LNCaP clone FGC (cell line): Measurements from ENCODE around the gene ANAPC2.

Source experiments
- DNase-seq: peaks from one replicate; pipeline ENCODE4 v3.0.0-alpha.2; 2011; ENCODE audit warnings: low read depth
- H3K4me3 ChIP-seq: 2 replicates; pipeline ENCODE4 v1.5.1; 2011; ENCODE audit warnings: mild to moderate bottlenecking, low read depth, low read length, control low read depth
- TF ChIP-seq, protein P1 (sequence below): IDR thresholded peaks from 2 replicates; pipeline ENCODE4 v1.5.1; 2012; ENCODE audit warnings: mild to moderate bottlenecking; ENCODE audit not compliant: control insufficient read depth, insufficient read depth; ENCODE audit errors: extremely low read depth

The ANAPC2 gene

DNA sequence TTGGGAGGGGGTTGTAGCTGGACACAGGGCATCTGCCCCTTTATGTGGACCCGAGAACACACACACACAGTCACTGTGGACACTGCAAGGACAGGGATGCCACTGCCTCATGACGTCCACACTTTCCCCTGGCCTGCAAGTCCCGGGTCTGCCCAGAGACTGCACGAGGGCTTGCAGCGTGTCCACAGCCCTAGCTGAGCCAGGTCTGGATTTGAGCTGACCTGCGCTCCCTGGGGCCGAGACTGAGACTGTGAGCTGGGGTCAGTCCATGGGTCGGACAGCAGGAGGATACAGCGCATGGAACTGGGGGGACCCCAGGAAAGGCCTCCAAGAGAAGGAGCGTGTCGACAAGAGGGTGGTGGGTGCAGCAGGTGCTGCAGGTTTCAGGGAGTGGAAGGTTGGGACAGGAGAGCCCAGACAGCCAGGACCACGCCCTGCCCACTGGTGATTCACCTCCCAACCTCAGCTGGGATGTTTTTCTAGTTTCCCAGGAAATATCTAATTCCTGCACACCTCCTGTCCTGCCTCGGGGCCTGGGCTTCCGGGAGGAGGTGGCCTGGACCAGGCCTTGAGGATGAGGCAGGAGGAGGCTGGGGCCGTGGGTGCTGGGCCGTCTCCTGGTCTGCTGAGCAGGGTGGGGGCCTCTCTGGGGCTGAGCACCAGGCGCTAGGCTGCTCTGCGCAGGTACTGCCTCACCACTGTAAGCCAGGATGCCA is 38.1 kb upstream of the ANAPC2 start:
- DNase-seq, result no peak
- peak overlapping the region; percentile 34; the same call in 1 of the 2 replicates for H3K4me3 ChIP-seq
- TF ChIP-seq, protein P1, sequence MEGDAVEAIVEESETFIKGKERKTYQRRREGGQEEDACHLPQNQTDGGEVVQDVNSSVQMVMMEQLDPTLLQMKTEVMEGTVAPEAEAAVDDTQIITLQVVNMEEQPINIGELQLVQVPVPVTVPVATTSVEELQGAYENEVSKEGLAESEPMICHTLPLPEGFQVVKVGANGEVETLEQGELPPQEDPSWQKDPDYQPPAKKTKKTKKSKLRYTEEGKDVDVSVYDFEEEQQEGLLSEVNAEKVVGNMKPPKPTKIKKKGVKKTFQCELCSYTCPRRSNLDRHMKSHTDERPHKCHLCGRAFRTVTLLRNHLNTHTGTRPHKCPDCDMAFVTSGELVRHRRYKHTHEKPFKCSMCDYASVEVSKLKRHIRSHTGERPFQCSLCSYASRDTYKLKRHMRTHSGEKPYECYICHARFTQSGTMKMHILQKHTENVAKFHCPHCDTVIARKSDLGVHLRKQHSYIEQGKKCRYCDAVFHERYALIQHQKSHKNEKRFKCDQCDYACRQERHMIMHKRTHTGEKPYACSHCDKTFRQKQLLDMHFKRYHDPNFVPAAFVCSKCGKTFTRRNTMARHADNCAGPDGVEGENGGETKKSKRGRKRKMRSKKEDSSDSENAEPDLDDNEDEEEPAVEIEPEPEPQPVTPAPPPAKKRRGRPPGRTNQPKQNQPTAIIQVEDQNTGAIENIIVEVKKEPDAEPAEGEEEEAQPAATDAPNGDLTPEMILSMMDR, result no peak

DNA sequence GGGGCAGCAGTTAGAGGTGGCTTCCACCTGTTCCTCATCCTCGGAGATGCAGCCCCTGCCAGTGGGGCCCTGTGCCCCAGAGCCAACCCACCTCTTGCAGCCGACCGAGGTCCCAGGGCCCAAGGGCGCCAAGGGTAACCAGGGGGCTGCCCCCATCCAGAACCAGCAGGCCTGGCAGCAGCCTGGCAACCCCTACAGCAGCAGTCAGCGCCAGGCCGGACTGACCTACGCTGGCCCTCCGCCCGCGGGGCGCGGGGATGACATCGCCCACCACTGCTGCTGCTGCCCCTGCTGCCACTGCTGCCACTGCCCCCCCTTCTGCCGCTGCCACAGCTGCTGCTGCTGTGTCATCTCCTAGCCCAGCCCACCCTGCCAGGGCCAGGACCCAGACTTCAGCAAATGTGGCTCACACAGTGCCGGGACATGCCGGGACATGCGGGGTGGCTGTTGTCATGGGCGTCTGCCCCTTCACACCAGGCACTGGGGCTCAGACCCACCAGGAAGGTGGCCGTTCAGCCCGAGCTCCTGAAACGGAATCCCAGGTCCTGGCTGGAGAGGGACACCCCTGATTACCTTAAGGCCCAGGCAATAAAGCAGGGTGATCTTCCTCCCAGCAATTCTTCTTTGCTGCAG is 37.5 kb upstream of the ANAPC2 start:
- no peak overlapping the region for H3K4me3 ChIP-seq
- DNase-seq, result no peak
- TF ChIP-seq, protein P1, result no peak

DNA sequence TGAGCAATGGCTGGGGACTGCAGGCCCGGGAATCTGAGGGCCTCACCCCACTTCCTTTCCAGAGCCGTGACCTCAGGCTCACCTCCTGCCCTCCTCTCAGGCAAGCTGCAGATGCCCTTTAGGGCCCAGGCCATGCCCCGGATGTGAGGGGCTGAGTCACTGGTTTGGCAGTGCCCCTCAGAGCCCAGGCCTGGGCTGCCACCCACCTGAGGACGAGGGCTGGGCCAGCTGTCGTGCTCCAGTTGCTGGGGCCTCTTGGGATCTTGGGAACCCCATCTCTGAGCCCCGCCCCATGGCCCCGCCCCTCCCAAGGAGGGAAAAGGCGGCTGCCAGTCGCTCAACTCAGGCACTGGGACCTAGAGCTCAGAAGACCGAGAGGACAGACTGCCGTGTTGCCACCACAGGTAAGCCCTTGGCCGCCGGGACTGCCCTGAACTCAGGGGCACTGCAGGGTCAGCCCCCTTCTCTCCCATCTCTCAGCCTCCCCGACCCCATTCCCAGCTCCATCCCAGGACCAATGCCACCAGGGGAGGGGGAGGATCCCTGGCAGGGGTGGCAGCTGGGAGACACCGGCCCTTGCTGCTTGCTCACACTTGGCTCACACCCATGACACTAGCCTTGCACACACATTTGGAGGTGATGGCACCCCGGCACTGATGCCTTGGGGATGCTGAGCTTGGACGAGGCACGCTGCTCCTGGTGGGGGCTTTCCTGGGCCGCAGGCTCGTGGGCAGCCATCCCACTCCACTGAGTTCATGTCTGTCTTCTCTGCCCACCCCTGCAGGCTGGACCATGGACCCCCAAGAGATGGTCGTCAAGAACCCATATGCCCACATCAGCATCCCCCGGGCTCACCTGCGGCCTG is 36.7 kb upstream of the ANAPC2 start, which contains the start of gene CYSRT1:
TSS of gene CYSRT1 (plus strand) at position 345 of the 865 bp plus-strand sequence. CDS start at position 793, 448 bp downstream.
- TF ChIP-seq, protein P1, result no peak
- no peak for DNase-seq
- peak within 1 kb of the TSS; percentile 58 for H3K4me3 ChIP-seq

DNA sequence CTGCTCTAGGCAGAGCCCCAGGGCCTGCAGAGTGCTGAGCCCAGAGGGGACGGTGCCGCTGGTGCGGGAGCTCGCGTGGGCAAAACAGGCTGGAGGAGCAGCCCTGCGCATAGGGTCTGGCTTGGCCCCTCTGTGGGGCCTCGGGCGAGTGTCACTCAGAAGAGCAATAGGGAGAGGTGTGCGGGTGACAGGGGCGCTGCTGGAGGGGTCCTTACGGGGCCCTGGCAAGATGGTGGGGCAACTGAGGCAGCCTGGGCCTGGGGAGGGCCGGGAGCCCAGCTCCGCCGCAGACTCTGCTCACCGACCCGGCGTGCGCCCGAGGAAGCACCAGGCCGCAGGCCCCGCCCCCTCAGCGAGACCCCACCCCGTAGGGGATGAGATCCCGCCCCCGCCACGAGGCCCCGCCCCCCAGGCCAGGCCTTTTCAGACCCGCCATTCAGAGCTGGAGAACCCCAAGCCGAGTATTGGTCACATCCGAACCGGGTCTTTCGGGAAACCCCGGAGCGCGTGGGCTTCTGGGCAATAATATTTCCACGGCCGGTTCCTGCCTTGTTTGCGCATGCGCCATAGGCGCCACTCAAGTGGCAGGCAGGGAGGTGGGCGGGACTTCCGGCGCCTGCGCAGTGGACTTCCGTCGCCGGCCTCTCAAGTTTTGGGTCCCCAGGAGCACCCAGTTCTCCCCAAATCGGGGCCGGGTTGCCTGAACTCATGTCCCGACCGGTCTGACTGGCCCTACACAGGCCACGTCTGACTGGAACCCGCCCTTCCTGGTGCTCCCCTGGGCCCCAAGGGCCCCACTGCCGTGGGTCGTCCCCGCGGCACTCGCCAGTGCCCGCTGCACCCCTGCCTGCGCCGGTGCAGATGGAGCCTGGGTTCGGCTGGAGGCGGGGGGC is 35.0 kb upstream of the ANAPC2 start:
- peak overlapping the region; percentile 58 for H3K4me3 ChIP-seq
- TF ChIP-seq, protein P1, result no peak
- peak; percentile 94 for DNase-seq

DNA sequence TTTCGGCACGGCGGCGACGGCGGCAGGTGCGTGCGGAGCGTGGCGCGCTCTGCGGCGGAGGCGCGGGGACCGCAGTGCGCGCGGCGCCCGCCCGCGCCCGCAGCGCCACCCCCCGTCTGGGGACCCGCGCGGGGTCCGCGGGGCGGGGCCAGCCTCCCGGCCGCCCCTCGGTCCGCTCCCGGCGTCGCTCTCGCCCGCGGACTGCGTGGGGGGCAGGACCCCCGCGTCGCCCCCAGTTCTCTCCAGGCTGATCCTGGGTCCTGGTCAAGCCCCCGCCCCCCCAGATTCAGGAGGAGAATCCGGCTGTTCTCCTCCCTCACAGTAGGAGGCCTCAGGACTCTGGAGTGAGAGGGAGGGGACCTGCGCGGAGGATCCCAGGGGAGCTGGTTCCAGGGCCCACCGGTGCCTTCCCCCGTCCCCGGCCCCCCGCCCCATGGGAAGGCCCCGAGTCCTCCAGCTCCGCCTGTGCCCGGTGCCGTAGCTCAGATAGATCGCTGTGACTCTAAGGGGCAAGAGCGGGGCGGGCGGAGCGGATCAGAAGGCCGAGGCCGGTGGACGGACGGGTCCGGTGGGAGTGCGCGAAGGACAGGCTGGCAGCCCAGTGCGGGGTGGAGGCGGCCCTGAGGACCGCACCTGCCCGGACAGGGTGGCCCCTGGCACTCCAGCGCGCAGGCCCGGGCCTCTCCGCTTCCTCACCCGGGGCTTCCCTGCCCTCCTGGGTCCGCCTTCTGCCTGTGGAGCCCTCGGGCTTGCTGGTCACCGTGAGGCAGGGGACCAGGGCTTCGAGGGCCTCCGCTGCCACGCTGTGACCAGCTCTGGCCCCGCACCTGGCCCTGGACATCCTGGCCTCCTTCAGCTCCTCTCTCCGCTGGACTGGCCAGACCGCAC is 34.1 kb upstream of the ANAPC2 start, which contains the start of gene RNF208:
TSS of gene RNF208 (minus strand) at position 51 of the 888 bp plus-strand sequence. CDS start 1,028 bp downstream, outside the sequence.
- H3K4me3 ChIP-seq, result peak within 1 kb of the TSS; percentile 58
- TF ChIP-seq, protein P1, result no peak
- DNase-seq, result no peak
